HepG2 (cell line): Measurements from ENCODE around the gene RGS19. TPM values are rescaled to one million over a fixed set of nuclear protein-coding genes. Genes with fewer than 3 reads are reported as not detected.

Experiments
- AKNA ChIP-seq: sonication (generic); formaldehyde crosslinking; IDR thresholded peaks from 2 replicates; pipeline ENCODE4 v1.4.0; 2020; ENCODE audit warnings: missing genetic modification reagents, borderline replicate concordance
- ARID4A ChIP-seq: sonication (generic); formaldehyde crosslinking; IDR thresholded peaks from 2 replicates; pipeline ENCODE4 v1.5.0; 2020; ENCODE audit warnings: mild to moderate bottlenecking, missing genetic modification reagents, borderline replicate concordance
- ATF7 ChIP-seq, 2 experiments: fragments of 450-650 bp in 1 of 2; sonication (generic) in 1 of 2; formaldehyde crosslinking in 1 of 2; IDR thresholded peaks; 2 replicates each; pipeline versions ENCODE4 v1.4.0 to v1.6.1; 2016 to 2020; ENCODE audit warnings: antibody characterized with exemption in 1 of 2, mild to moderate bottlenecking in 1 of 2, missing genetic modification reagents in 1 of 2
- FOXK1 ChIP-seq: sonication (generic); formaldehyde crosslinking; IDR thresholded peaks from 2 replicates; pipeline ENCODE4 v1.4.0; 2020; ENCODE audit warnings: low read depth, missing genetic modification reagents, borderline replicate concordance
- IKZF5 ChIP-seq: IDR thresholded peaks from 2 replicates; pipeline ENCODE4 v1.6.1; 2018; ENCODE audit warnings: missing genetic modification reagents, mild to moderate bottlenecking, missing compliant biosample characterization
- NFKBIZ ChIP-seq: IDR thresholded peaks from 2 replicates; pipeline ENCODE4 v1.6.1; 2018; ENCODE audit warnings: missing genetic modification reagents, missing compliant biosample characterization
- PHF20 ChIP-seq: sonication (generic); formaldehyde crosslinking; IDR thresholded peaks from 2 replicates; pipeline ENCODE4 v1.5.0; 2020; ENCODE audit warnings: mild to moderate bottlenecking, missing genetic modification reagents
- SALL1 ChIP-seq: sonication (generic); formaldehyde crosslinking; IDR thresholded peaks from 2 replicates; pipeline ENCODE4 v1.8.0; 2022; ENCODE audit warnings: mild to moderate bottlenecking, missing genetic modification reagents
- STAG1 ChIP-seq: sonication (generic); formaldehyde crosslinking; IDR thresholded peaks from 2 replicates; pipeline ENCODE4 v1.4.0; 2020; ENCODE audit warnings: missing genetic modification reagents
- ZNF317 ChIP-seq: sonication (generic); formaldehyde crosslinking; IDR thresholded peaks from 2 replicates; pipeline ENCODE4 v1.5.0; 2020; ENCODE audit warnings: mild to moderate bottlenecking, missing genetic modification reagents
- ZNF503 ChIP-seq: sonication (generic); formaldehyde crosslinking; IDR thresholded peaks from 2 replicates; pipeline ENCODE4 v1.4.0; 2020; ENCODE audit warnings: missing genetic modification reagents
- ZNF513 ChIP-seq: sonication (generic); formaldehyde crosslinking; conservative IDR thresholded peaks from 2 replicates; pipeline ENCODE4 v1.5.0; 2020; ENCODE audit warnings: missing genetic modification reagents
- ZNF674 ChIP-seq: sonication (generic); formaldehyde crosslinking; IDR thresholded peaks from 2 replicates; pipeline ENCODE4 v1.5.0; 2020; ENCODE audit warnings: low read depth, mild to moderate bottlenecking, missing genetic modification reagents
- polyA plus RNA-seq, 8 experiments: library from polyadenylated mRNA; depleted of rRNA in 3 of 8; stranded (reverse) in 7 of 8; unstranded in 1 of 8; fragments of >200 nt; fragmentation: Illumina TruSeq in 4 of 8; extraction: Trizol in 4 of 8; gene quantifications; 2 replicates each; pipeline versions ENCODE4 v1.2.1 to v1.2.3, GENCODE V29; 2011 to 2016; ENCODE audit warnings: low read depth in 4 of 8, missing spikeins in 1 of 8, mixed read lengths in 1 of 8; ENCODE audit not compliant: insufficient read depth in 1 of 8
- total RNA-seq, 5 experiments: library from RNA; depleted of rRNA; stranded (reverse); fragments of >200 nt; fragmentation: Illumina TruSeq; extraction: Trizol; gene quantifications; 2 replicates each; pipeline ENCODE4 v1.2.3, GENCODE V29; 2016; ENCODE audit warnings: low read depth in 1 of 5

The RGS19 gene
- total and polyA plus RNA-seq, 2 of the 13 experiments (the other 11 are each of a cell fraction or from before 2014, with no cell fraction given): 10.7 to 11.9 TPM

- no peak for TF ChIP-seq AKNA (CRISPR knock-in tag)
- peak; percentile 96 for TF ChIP-seq STAG1 (CRISPR knock-in tag)
- TF ChIP-seq NFKBIZ (CRISPR knock-in tag): no peak
- no peak for TF ChIP-seq ZNF503
- TF ChIP-seq IKZF5 (CRISPR knock-in tag): peak; percentile 68; the same call in 1 of the 2 replicates
- no peak for TF ChIP-seq ZNF674 (CRISPR knock-in tag)
- TF ChIP-seq ZNF317: peak; percentile 30; the same call in 1 of the 2 replicates
- peak; percentile 35; the same call in 1 of the 2 replicates for TF ChIP-seq FOXK1
- TF ChIP-seq ATF7 (IDR thresholded peaks at IDR 0.05): no peak
- TF ChIP-seq ATF7 (CRISPR knock-in tag; IDR thresholded peaks at IDR 0.05): 0 out of 2 replicates have a peak, but pooled peaks have one; percentile 19
- peak; percentile 55; the same call in 1 of the 2 replicates for TF ChIP-seq PHF20 (CRISPR knock-in tag)
- peak; percentile 93; the same call in 1 of the 2 replicates for TF ChIP-seq ZNF513 (CRISPR knock-in tag)
- TF ChIP-seq ARID4A (CRISPR knock-in tag): peak; percentile 31; the same call in 1 of the 2 replicates
- TF ChIP-seq SALL1: peak; percentile 36; the same call in 1 of the 2 replicates
Measured at GRCh38 chr20:64057628-64058498, 21.5 kb downstream of the RGS19 start (continued).
